H9 (cell line): ENCODE results near the gene RAB3C. TPM values are rescaled to one million over a fixed set of nuclear protein-coding genes. Genes with fewer than 3 reads are reported as not detected.

ENCODE experiments used
- DNase-seq: peaks from one replicate; pipeline ENCODE4 v3.0.0-alpha.2; 2017
- H2AFZ ChIP-seq: one replicate; pipeline ENCODE4 v1.6.1; 2013; ENCODE audit warnings: mild to moderate bottlenecking, low read length, control low read depth, moderate library complexity
- H2AK5ac ChIP-seq: 2 replicates; pipeline ENCODE4 v1.6.1; 2013; ENCODE audit warnings: low read length, control low read depth, mixed read lengths; ENCODE audit not compliant: insufficient read length
- H2BK120ac ChIP-seq: one replicate; pipeline ENCODE4 v1.6.1; 2013; ENCODE audit warnings: low read depth, mild to moderate bottlenecking, low read length, control low read depth, inconsistent platforms; ENCODE audit not compliant: poor library complexity, severe bottlenecking
- H2BK12ac ChIP-seq: 2 replicates; pipeline ENCODE4 v1.6.1; 2013; ENCODE audit warnings: low read length, control low read depth, mixed read lengths, low read depth; ENCODE audit not compliant: insufficient read length
- H2BK15ac ChIP-seq: 2 replicates; pipeline ENCODE4 v1.6.1; 2013; ENCODE audit warnings: low read depth, low read length, control low read depth
- H2BK20ac ChIP-seq: one replicate; pipeline ENCODE4 v1.6.1; 2013; ENCODE audit warnings: low read depth, mild to moderate bottlenecking, low read length, control low read depth, inconsistent platforms; ENCODE audit not compliant: poor library complexity, severe bottlenecking
- H2BK5ac ChIP-seq: 2 replicates; pipeline ENCODE4 v1.6.1; 2013; ENCODE audit warnings: low read length, control low read depth, mixed read lengths; ENCODE audit not compliant: insufficient read length
- H3K14ac ChIP-seq: 2 replicates; pipeline ENCODE4 v1.6.1; 2013; ENCODE audit warnings: low read length, control low read depth; ENCODE audit not compliant: insufficient read depth
- H3K18ac ChIP-seq: 2 replicates; pipeline ENCODE4 v1.6.1; 2013; ENCODE audit warnings: low read depth, mild to moderate bottlenecking, mixed read lengths, low read length, control low read depth; ENCODE audit not compliant: insufficient read length
- H3K23ac ChIP-seq: 2 replicates; pipeline ENCODE4 v1.6.1; 2013; ENCODE audit warnings: low read length, control low read depth, mixed read lengths, low read depth; ENCODE audit not compliant: insufficient read length
- H3K23me2 ChIP-seq: 2 replicates; pipeline ENCODE4 v1.6.1; 2013; ENCODE audit warnings: low read depth, mild to moderate bottlenecking, mixed read lengths, low read length, control low read depth; ENCODE audit not compliant: insufficient read length, poor library complexity, severe bottlenecking
- H3K27ac ChIP-seq: 2 replicates; pipeline ENCODE4 v1.5.1; 2013; ENCODE audit warnings: low read length, control low read depth, mixed read lengths, low read depth; ENCODE audit not compliant: insufficient read length
- H3K27me3 ChIP-seq: 2 replicates; pipeline ENCODE4 v1.6.1; 2013; ENCODE audit warnings: low read length, control low read depth, inconsistent platforms; ENCODE audit not compliant: insufficient read depth
- H3K4ac ChIP-seq: 2 replicates; pipeline ENCODE4 v1.6.1; 2013; ENCODE audit warnings: low read depth, mild to moderate bottlenecking, control low read depth, inconsistent platforms, low read length, moderate library complexity
- H3K4me1 ChIP-seq: 2 replicates; pipeline ENCODE4 v1.6.1; 2013; ENCODE audit warnings: low read length, control low read depth, inconsistent platforms; ENCODE audit not compliant: insufficient read depth
- H3K4me2 ChIP-seq: 2 replicates; pipeline ENCODE4 v1.6.1; 2013; ENCODE audit warnings: low read length, control low read depth, mixed read lengths; ENCODE audit not compliant: insufficient read length, insufficient read depth
- H3K56ac ChIP-seq: 2 replicates; pipeline ENCODE4 v1.6.1; 2013; ENCODE audit warnings: low read depth, mild to moderate bottlenecking, mixed read lengths, low read length, control low read depth; ENCODE audit not compliant: insufficient read length
- H3K79me1 ChIP-seq: 2 replicates; pipeline ENCODE4 v1.6.1; 2013; ENCODE audit warnings: low read depth, mild to moderate bottlenecking, moderate library complexity, low read length, control low read depth, inconsistent platforms; ENCODE audit not compliant: insufficient read depth, poor library complexity, severe bottlenecking
- H3K79me2 ChIP-seq: 2 replicates; pipeline ENCODE4 v1.6.1; 2013; ENCODE audit warnings: low read length, control low read depth, inconsistent platforms; ENCODE audit not compliant: insufficient read depth
- H3K9ac ChIP-seq: 2 replicates; pipeline ENCODE4 v1.6.1; 2013; ENCODE audit warnings: low read length, control low read depth, mixed read lengths; ENCODE audit not compliant: insufficient read length; ENCODE audit errors: extremely low read depth
- H3K9me3 ChIP-seq: one replicate; pipeline ENCODE4 v1.6.1; 2013; ENCODE audit warnings: low read depth, low read length, inconsistent platforms; ENCODE audit not compliant: control insufficient read depth
- H3T11ph ChIP-seq: one replicate; pipeline ENCODE4 v1.6.1; 2013; ENCODE audit warnings: mild to moderate bottlenecking, low read length, control low read depth, inconsistent platforms
- H4K20me1 ChIP-seq: one replicate; pipeline ENCODE4 v1.6.1; 2013; ENCODE audit not compliant: control insufficient read depth, insufficient read length, insufficient read depth
- H4K5ac ChIP-seq: 2 replicates; pipeline ENCODE4 v1.6.1; 2013; ENCODE audit warnings: low read depth, mild to moderate bottlenecking, mixed read lengths, low read length, control low read depth; ENCODE audit not compliant: insufficient read length
- H4K8ac ChIP-seq: replicated peaks from 2 replicates; pipeline ENCODE4 v1.6.1; 2013; ENCODE audit warnings: low read length, control low read depth, mixed read lengths, low read depth; ENCODE audit not compliant: insufficient read length
- H4K91ac ChIP-seq: 2 replicates; pipeline ENCODE4 v1.6.1; 2013; ENCODE audit warnings: low read depth, mild to moderate bottlenecking, moderate library complexity, mixed read lengths, low read length, control low read depth; ENCODE audit not compliant: insufficient read length
- H3K27ac Mint-ChIP-seq, 3 experiments: 2 replicates in 2 of 3; 3 replicates in 1 of 3; pipeline ENCODE4 v1.8.0; 2020 to 2021; ENCODE audit warnings: mixed read lengths in 3 of 3, mild to moderate bottlenecking in 1 of 3, moderate library complexity in 1 of 3
- H3K27me3 Mint-ChIP-seq: 2 replicates; pipeline ENCODE4 v1.8.0; 2021; ENCODE audit warnings: low read depth, mild to moderate bottlenecking, moderate library complexity, mixed read lengths
- H3K36me3 Mint-ChIP-seq, 3 experiments: 2 replicates in 2 of 3; 3 replicates in 1 of 3; pipeline ENCODE4 v1.8.0; 2020 to 2021; ENCODE audit warnings: low read depth in 3 of 3, mixed read lengths in 3 of 3; ENCODE audit not compliant: insufficient read depth in 1 of 3
- H3K4me1 Mint-ChIP-seq, 2 experiments: 2 replicates each; pipeline ENCODE4 v1.8.0; 2020; ENCODE audit warnings: mixed read lengths in 2 of 2
- H3K4me3 Mint-ChIP-seq, 2 experiments: 2 replicates in 1 of 2; 3 replicates in 1 of 2; pipeline ENCODE4 v1.8.0; 2020 to 2021; ENCODE audit warnings: mild to moderate bottlenecking in 2 of 2, mixed read lengths in 2 of 2, moderate library complexity in 1 of 2
- H3K9me3 Mint-ChIP-seq, 2 experiments: 2 replicates in 1 of 2; 3 replicates in 1 of 2; pipeline ENCODE4 v1.8.0; 2020; ENCODE audit warnings: mild to moderate bottlenecking in 2 of 2, mixed read lengths in 2 of 2, moderate library complexity in 1 of 2
- CTCF ChIP-seq: fragments of 200-600 bp; sonication (generic); conservative IDR thresholded peaks from 3 replicates; pipeline ENCODE4 v1.8.0; 2021; ENCODE audit warnings: antibody characterized with exemption, mild to moderate bottlenecking
- WGBS: extraction: QIAGEN DNeasy Blood & Tissue Kit; methylation state at CpG from one replicate; pipeline ENCODE4 v1.1.7; 2013; ENCODE audit warnings: missing lambda C conversion rate, low lambda C conversion rate, mixed read lengths; ENCODE audit not compliant: insufficient read length; ENCODE audit errors: extremely low coverage; 5-methylcytosine and 5-hydroxymethylcytosine counted together
- total RNA-seq: library from RNA; stranded (reverse); gene quantifications from 2 replicates; pipeline ENCODE4 v1.2.1, GENCODE V29; 2021

RAB3C gene
- total RNA-seq, 1 experiment from 2014 or later = 16.3 TPM

GRCh38 chr5:58901271-58901670 is 318.4 kb downstream of the RAB3C start:
- Histone ChIP-seq H3T11ph (no peak overlapping the region), H3K4ac (no peak overlapping the region), H3K23ac (no peak overlapping the region), H2BK20ac (no peak overlapping the region), H2AK5ac (no peak overlapping the region), H4K91ac (no peak overlapping the region), H4K20me1 (no peaks in the 10 kb centered on the region), H3K27me3 (no peaks in the 10 kb centered on the region), H2BK120ac (no peak overlapping the region), H3K4me2 (no peak overlapping the region), H3K18ac (no peak overlapping the region), H3K23me2 (no peaks in the 10 kb centered on the region), H2BK15ac (no peak overlapping the region), H3K14ac (no peak overlapping the region), H3K27ac (no peak overlapping the region), H3K9ac (no peak overlapping the region), H2BK12ac (no peak overlapping the region), H2AFZ (no peak overlapping the region), H2BK5ac (no peak overlapping the region), H3K9me3 (no peaks in the 10 kb centered on the region), H4K8ac (no peak overlapping the region), H4K5ac (no peak overlapping the region), H3K56ac (no peak overlapping the region), H3K79me2 (no peaks in the 10 kb centered on the region), H3K4me1 (no peaks in the 10 kb centered on the region), H3K79me1 (no peaks in the 10 kb centered on the region)
- peaks cover 0 to 3% of the 10 kb centered on the region in 2 experiments; a peak in 2 of 5 replicates for H3K9me3 Mint-ChIP-seq
- no peaks in the 10 kb centered on the region for H3K36me3 Mint-ChIP-seq
- DNase-seq = no peak
- no peak overlapping the region for H3K27ac Mint-ChIP-seq
- WGBS = no CpG with 5 or more reads among the region's 11 CpGs
- no peak for TF ChIP-seq CTCF
- no peak overlapping the region for H3K4me3 Mint-ChIP-seq
- H3K27me3 Mint-ChIP-seq = no peaks in the 10 kb centered on the region
- H3K4me1 Mint-ChIP-seq = peaks cover 0 to 4% of the 10 kb centered on the region in 2 experiments; a peak in 1 of 4 replicates
